CD4-positive, alpha-beta T cell treated with Interleukin-4 for 1 hour (primary cell): ENCODE measurements around the gene ZBTB40.

Source experiments
- DNase-seq, 2 donors: peaks; one replicate each; pipeline ENCODE4 v3.0.0-alpha.2; 2020 to 2022

The ZBTB40 gene

DNA sequence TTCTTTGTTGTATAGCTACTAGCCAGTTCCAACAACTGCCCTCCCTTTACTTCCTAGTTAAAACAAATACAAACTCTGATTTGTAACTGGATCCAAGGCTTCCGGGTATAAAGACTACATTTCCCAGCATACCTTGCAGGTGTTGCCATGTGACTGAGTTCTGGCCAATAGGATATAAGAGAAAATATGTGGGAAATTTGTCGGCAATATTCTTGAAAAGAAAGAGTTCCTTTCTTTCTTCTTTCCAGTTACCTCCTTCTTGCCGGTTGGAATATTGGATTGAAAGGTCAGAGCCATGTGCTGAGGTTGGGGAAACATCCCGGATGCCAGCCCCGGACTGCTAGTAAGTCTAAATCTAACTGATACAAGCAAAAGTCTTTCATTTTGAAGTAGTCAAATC lies 23.0 kb upstream of the ZBTB40 start:
- peak; percentile 33 to 61 for DNase-seq

DNA sequence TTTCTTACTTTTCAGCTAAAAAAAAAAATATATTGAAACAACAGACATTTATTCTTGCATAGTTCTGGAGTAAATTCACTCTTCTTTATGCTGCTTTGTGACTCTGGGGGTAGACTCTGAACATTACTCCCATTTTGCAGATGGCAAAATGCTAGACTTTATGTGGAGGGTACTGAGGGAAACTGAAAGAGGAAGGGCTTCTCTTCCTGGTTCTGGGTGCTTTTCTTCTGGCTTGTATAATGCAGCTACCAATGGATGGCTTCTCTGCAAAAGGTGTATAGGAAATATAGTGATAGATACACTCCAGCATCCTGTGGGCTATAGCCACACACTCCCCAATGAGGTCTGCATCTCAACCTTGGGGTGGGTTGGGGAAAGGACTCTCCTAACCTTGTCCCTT lies 19.7 kb upstream of the ZBTB40 start:
- no peak for DNase-seq

DNA sequence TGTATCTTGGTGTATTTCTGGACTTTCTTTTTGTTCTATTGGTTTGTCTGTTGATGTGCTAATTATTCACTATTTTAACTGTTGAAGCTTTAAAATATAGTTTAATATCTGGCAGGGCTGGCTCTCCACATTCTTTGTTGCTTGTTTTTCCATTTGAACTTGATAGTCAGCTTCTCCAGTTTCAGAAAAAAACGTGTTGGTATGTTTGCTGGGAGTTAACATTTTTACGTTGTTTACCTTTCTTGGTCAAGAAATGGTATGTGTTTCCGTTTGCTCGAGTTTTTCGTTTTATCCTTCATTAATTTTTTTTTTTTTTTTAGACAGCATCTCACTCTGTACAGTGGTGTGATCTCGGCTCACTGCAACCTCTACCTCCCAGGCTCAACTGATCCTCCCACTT lies 16.9 kb upstream of the ZBTB40 start:
- no peak for DNase-seq

DNA sequence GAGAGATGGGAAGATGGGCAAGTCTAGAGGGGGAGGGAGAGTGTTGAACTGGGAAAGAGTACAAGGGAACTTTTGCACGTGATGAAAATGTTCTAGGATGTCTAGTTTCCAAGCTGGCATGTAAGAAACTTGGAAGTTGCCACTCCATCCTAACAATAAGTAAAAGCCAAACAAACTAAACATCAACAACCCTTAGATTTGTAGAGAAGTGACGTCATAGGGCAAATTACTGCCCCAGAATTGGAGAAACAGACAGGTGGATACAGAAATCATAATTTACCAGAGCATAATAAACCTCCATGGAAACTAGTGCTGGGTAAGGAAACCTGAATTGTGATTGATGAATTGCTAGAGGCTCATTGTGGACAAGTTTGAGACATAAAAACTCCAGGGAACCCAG lies 14.7 kb upstream of the ZBTB40 start:
- no peak for DNase-seq

DNA sequence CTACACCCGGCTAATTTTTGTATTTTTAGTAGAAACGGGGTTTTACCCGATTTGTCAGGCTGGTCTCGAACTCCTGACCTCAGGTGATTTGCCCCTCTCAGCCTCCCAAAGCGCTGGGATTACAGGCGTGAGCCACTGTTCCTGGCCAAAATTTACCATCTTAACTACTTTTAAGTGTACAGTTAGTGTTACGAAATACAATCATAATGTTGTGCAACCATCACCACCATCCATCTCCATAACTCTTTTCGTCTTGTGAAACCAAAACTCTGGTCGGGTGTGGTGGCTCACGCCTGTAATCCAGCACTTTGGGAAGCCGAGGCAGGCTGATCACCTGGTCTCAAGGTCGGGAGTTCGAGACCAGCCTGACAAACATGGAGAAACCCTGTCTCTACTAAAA lies 14.1 kb upstream of the ZBTB40 start:
- no peak for DNase-seq

DNA sequence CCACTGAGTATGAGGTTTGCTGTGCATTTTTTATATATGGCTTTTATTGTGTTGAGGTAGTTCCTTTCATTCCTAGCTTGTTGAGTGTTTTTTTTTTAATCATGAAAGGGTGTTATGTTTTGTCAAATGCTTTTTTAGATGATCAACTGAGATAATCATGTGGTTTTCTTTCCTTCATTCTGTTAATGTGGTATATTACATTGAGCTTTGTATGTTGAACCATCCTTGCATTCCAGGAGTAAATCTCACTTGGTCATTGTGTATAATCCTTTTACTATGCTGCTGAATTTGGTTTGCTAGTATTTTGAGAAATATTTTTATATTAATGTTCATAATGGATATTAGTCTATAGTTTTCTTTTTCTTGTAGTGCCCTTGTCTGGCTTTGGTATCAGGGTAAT lies 11.1 kb upstream of the ZBTB40 start:
- no peak for DNase-seq

DNA sequence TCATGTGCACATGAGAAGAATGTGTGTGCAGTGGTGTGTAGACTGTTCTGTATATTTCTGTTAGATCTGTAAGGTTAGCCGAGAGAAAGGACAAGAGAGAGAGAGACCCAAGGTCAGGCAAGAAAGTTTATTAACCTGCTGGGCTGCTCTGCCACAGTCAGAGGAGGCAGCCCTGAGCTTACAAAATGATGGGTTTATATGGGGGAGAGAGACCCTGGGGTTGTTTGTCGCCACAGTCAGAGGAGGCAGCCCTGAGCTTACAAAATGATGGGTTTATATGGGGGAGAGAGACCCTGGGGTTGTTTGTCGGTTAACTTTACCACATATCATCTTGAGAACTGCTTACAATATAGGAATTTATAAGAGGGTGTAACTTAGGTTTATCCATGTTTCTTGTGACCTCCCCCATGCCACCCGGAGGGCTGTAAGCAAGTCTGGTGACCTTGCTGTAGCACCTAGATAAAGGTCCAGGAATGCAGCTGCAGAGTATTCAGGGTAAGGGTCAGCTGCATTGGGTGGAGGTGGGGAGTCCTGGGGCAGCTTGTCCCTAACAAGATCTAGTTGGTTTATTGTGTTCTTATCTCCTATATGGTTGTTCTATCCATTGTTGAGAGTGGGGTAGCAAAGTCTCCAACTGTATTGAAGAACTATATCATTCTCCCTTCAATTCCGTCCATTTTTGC lies 9.3 kb upstream of the ZBTB40 start:
- DNase-seq, result no peak

DNA sequence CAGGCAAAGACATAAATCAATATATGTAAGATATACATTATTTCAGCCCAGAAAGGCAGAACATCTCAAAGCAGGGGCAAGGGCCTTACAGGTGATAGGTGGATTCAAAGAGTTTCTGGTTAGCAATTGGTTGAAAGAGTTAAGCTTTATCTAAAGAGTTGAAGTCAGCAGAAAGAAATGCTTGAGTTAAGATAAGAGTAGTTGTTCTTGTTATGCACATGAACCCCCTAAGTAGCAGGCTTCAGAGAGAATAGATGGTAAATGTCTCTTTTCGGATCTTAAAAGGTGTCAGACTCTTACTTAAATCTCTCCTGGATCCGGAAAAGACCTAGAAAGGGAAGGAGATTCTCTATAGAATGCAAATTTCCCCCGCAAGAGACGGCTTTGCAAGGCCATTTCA lies 8.3 kb upstream of the ZBTB40 start:
- no peak for DNase-seq

DNA sequence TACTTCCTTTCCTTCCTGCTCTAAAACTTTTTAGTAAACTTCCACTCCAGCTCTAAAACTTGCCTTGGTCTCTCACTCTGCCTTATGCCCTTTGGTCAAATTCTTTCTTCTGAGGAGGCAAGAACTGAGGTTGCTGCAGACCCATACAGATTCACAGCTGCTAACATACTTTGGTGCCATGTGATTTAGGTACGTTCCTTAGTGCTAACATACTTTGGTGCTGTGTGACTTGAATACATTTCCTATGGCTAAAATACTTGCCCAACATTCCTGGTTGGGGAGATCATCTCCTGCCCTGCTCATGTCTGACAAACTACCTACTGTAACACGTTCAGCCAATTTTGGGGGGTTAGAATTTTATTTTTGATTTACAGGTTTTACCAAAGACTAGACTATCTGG lies 6.8 kb upstream of the ZBTB40 start:
- no peak for DNase-seq

DNA sequence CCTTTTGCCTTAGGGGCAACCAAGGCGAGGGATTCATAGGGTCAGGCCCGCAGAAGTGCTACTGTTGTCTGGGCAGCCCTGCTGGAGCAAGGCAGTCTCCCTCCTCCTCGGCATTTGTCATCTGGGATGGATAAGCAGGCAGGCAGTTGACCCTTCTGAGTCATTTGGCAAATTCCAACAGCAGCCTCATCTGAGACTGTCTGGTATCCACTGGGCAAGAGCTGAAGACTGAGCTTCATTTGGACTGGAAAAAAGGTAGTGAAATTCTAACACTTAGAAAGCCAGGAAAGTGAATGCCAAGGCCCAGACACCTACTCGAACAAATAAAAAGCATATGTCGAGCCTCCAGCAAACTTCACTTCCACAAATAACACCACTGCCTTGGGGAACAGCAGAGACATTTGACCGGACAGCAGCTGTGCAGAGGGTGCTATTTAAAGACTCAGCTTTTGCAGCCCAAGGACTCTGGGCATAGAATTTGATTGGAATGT lies 4.0 kb upstream of the ZBTB40 start:
- DNase-seq, result no peak

DNA sequence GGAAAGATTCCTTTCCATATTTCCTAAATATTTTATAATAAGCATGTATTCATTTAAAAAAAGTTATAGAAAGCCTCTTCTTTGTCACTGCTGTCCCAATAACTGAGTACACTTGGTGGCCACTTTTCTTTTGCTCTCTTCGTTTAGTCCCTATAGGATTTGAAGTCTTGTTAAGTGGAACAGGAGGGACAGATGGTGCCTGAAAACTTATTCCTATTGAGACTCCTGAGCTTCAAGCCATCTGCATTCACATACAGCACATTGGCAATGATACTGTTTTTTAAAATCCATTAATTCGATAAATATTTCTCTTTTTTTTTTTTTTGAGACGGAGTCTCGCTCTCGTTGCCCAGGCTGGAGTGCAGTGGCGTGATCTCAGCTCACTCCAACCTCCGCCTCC lies 2.0 kb upstream of the ZBTB40 start:
- DNase-seq, result no peak

DNA sequence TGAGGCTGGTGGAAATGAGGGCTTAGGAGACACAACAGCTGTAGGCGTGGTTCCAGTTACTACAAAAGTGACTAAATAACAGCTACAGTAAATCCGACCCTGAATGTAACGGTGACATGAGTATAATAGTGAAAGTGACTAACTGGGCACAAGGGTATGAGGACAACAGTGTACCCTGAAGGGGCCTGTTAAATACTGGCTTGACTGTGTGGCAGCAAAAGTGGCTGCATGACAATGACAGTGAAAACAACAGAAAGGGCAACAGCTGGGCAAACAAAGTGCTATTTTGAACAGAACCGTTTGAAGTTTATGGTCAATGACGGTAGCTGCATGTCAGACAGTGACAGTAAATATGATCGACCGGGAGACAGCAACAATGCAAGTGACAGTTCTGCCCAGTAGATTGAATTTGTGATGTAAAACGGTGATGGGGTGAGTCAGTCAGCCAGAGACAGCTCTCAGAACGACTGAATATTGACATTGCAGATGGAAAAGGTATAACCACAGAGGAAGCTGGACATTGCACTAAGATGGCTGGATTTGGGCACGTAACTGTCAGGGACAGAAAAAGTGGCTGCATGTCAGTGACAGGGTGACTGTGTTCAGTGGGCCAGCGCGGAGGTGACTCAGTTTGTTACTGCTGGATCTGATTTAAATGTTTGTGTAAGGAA lies 1.2 kb upstream of the ZBTB40 start:
- no peak for DNase-seq

DNA sequence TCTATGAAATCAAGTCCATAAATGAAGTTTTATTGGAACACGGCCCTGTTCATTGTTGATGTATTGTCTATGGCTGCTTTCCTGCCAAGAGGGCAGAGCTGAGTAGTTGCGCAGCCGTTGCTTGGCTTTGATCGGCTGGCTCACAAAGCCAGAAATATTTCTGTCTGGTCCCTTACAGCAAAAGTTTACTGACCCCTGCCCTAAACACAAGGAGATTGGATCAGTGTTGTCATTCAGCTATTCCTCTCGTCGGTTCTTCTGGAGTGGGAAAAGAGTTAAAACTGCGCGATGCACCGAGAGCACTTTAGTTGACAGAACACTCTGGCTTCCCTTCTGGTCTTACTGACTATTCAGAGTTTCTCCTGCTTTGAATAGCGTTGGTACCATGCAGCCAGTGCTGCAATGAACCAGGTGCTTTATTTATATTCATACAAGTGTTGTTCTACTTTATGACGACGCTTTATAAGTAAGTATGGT lies 868 bp downstream of the ZBTB40 start:
- peak in 1 of 2 donors; percentile 43 for DNase-seq

DNA sequence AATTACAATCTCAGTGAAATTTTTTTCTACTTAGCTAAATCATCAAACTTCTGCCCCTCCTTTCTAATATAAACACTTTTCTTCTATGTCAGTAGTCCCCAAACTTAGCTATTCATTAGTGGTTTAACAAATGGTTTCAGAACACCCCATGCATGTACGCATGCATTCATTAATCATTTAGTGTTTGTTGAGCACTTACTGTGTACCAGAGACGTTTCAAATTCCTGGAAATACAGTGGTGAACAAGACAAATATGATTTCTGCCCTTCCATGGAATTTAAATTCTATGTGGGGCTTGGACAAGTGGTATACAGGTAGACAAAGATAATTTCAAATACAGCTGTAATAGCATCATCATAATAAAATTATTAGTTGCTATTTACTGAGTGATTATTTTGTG lies 1.5 kb downstream of the ZBTB40 start:
- no peak for DNase-seq

DNA sequence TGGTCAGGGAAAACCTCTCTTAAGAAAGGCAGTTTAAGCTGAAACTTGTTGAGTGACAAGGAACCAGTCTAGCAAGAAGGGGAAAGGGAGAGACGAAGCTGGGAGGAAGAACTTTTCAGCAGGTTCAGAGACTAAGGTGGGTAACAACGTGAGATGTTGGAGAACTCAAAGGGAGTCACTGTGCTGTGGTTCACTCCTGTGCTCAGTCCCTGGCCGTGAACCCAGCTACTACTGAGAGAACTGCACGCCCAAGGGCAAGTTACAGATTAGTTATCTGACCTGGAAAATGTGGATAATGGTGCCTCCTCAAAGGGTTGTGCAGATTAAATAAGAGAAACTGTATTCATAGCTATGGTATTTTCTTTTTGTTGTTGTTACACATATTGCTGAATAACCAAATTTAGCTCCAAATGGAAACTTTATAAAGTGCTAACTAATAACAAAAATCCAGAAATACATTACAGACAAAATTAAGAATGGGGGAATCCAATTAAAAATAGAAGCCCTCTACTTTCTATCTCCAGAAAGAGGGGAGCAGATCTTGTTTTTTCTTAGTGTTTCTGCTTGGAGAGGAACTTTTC lies 2.9 kb downstream of the ZBTB40 start:
- no peak for DNase-seq

DNA sequence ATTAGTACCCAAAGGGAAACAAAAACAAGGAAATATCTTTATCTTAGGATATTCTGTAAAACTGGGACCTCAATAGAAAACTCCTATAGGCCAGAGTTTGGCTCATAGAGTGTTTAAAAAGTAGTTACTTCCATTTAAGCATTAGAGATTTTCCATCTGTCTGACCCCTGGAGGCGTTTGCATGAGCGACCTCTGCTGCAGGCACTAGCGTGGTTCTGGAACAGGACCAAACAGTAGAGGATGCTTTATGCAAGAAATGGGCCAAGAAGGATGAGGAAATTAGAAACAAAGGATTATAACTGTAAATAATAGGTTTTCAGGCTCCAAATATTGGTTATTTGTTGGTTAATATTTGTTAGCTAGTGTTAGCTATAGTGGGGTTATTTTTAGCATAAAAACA lies 5.7 kb downstream of the ZBTB40 start:
- no peak for DNase-seq

DNA sequence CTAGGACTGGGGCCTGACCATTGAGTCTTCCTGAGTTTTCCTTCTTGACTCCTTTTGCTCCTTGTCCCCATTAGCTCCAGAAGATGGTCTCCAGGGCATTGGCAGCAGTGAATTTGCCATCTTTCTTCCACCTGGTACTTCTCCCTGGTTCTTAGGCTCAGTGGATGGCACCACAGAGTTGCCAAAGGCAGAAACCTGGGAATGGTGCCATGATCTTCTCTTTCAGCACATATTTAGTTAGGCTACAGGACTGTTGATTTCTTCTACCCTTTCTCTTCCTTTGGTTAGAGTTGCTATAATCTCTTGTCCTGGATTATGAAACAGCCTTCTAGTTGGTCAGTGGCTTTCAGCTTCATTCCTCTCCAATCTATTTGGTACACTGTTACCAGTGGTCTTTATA lies 6.2 kb downstream of the ZBTB40 start:
- no peak for DNase-seq

DNA sequence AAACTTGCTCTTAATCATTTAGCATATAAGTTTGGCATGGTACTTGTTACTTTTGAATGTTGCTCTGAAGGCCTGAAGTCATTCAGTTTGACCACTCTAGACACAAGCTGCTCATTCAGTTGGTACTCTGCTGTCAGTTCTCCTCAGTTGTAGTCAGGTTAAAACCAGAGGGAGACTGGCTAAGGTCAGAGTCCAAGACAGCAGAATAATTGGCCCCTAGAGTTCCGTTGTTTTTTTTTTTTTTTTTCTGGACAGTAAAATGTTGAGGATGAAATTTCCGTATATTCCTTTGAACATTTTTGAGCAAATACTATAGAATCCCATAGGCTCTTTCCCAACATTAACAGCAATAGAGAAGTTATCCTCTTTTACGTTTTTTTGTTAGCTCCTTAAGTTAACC lies 9.4 kb downstream of the ZBTB40 start:
- DNase-seq, result no peak

DNA sequence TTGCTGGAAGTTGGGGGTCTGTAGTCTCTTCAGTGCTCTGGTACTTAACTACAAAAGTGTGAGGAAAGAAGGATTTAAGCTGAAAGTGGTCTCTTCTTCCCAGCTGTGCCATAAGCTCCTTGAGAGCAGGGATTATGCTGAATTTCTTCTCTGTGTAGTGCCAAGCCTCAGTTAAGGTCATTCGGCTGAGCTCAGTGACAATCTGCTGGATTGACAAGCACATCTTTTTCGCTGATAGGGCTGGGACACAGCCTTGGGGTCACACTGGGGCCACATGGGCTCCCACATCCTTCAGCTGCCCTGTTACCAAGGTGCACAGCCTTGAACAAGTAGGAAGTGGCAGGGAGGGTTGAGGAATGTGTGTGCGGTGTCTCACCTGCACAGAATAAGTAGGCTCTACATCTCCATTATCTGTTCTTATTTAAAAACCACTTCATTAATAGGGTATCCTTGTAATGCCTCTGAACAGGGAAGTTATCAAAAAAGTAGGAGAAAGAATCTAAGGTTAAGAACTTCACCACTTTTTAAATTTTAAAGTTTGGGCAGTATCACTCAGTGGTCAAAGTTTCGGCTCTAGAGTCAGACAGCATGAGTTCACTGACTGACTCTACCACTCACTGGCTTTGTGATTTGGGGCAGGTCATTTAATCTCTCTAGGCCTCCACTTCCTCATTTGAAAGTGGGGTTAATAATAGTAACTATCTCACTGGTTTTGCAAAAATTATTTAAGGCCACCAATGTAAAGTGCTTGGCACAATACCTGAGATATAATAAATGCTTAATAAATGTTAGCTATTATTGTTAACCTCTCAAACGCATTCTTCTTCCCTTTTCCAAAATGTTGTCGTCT lies 10.3 kb downstream of the ZBTB40 start:
- DNase-seq, result no peak

DNA sequence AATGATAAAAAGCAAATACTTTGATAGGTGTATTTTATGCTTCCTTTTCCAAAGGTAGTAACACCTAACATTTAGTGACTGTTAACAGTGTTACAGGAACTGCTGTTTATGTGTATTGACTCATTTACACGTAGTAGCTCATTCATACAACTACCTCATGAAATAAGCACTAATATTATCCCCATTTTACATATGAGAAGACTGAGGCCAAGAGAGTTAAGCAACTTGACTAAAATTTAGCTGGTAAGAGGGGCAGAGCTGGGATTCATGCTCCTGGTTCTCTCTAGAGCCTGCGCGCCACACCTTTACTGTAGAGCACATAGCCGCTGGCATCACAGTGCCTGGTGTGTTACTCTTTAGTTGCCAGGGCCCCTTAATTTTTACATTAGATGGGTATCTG lies 11.3 kb downstream of the ZBTB40 start:
- DNase-seq, result no peak

DNA sequence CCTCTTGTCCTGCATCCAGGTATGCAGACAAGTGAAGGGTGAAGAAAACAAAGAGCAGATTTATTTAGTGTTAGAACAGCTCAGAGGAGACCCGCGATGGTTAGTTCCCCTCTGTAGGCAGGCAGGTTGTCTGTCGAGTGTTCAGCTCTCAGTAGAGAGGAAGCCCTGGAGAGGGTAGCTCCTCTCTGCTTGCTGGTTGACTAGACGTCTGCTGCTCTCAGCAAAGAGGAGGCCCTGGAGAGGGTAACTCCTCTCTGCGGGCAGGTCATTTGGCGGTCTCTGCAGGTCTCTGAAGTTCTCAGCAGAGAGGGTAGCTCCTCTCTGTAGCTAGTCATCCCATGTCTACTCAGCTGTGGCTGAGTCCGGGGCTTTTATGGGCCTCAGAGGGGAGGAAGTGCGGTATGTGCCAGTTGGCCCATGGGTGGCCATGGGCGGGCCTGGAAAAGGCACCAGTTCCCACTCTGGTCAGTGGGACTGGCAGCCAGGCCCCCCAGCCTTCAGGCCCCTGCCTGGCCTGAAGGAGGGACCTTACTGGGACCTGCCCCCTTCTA lies 13.4 kb downstream of the ZBTB40 start:
- no peak for DNase-seq

DNA sequence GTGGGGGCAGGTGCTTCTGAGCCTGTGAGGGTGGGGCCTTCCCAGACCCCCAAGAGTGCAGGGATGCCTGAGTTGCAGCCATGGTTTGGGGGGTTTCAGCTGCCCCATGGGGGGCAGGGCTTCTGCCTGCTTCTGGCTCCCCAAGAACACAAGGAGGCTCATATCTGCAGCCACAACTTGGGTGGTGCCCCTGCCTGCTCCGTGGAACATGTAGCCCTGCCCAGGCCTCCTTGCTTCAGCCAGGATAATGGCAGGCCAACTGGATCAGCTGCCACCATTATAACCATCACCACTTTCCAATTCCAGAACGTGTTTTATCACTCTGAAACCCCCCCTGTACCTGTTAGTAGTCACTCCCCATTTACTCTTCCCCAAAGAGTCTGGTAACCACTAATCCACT lies 14.0 kb downstream of the ZBTB40 start:
- DNase-seq, result no peak

DNA sequence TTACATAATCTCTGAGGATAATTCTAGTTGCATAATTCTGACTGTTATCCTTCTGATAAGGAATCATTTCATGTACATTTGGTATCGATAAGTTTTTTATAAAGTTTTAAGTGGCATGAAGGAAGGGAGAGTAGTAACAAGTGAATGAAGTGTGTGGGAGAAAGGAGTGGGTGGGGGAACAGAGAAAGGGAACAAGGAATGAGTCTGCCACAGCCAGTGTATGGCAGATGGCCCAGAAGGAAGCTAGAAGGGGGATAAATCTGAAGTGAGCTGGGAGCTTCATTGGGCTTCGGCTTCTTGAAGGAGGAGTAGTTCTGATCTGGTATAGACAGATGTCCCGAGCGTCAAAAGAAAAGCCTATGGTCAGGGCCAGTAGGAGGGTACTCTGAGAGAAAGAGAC lies 18.6 kb downstream of the ZBTB40 start:
- no peak for DNase-seq
